GM19240 (cell line): ENCODE measurements around the gene KCNC3.

Experiments used
- DNase-seq: peaks from one replicate; pipeline ENCODE4 v3.0.0; 2011; ENCODE audit warnings: low spot score; ENCODE audit not compliant: insufficient read length

Gene KCNC3

GRCh38 chr19:50327461-50328223 is 1.5 kb downstream of the KCNC3 start:
- DNase-seq, result no peak

- no peak for DNase-seq
Observed at GRCh38 chr19:50327013-50327412, 2.2 kb downstream of the KCNC3 start.

- DNase-seq, result no peak
Observed at GRCh38 chr19:50326101-50326664, 3.0 kb downstream of the KCNC3 start.

GRCh38 chr19:50325310-50326100 is 3.7 kb downstream of the KCNC3 start:
- DNase-seq, result peak; percentile 91

- no peak for DNase-seq
Observed at GRCh38 chr19:50324331-50324730, 4.8 kb downstream of the KCNC3 start.

GRCh38 chr19:50323782-50324133 is 5.4 kb downstream of the KCNC3 start:
- no peak for DNase-seq

- no peak for DNase-seq
Observed at GRCh38 chr19:50322931-50323781, 6.0 kb downstream of the KCNC3 start.

GRCh38 chr19:50322234-50322633 is 6.9 kb downstream of the KCNC3 start:
- no peak for DNase-seq

- no peak for DNase-seq
Observed at GRCh38 chr19:50321831-50322230, 7.3 kb downstream of the KCNC3 start.

GRCh38 chr19:50320596-50320995 is 8.6 kb downstream of the KCNC3 start:
- no peak for DNase-seq

GRCh38 chr19:50320051-50320450 is 9.1 kb downstream of the KCNC3 start:
- DNase-seq, result no peak

- DNase-seq, result no peak
Observed at GRCh38 chr19:50319156-50319555, 10.0 kb downstream of the KCNC3 start.

- DNase-seq, result no peak
Observed at GRCh38 chr19:50318438-50318837, 10.7 kb downstream of the KCNC3 start.

GRCh38 chr19:50317115-50317514 is 12.1 kb downstream of the KCNC3 start:
- DNase-seq, result no peak

GRCh38 chr19:50315773-50316448 is 13.3 kb downstream of the KCNC3 start:
- no peak for DNase-seq

GRCh38 chr19:50314724-50315708 is 14.2 kb downstream of the KCNC3 start:
- DNase-seq, result no peak

- DNase-seq, result no peak
Observed at GRCh38 chr19:50313812-50314536, 15.2 kb downstream of the KCNC3 start.

GRCh38 chr19:50312967-50313811 is 16.0 kb downstream of the KCNC3 start:
- DNase-seq, result no peak
